Colonic mucosa (tissue), 4 donors: ENCODE measurements around the gene EOLA1. TPM values are rescaled to one million over a fixed set of nuclear protein-coding genes. Genes with fewer than 3 reads are reported as not detected.
"Not testable (repeated sequence)": the region's sequence is repeated elsewhere in the genome, so short reads cannot be mapped to it uniquely, and the experiment has no call there.

Source experiments
- DNase-seq: peaks from one replicate; pipeline ENCODE4 v3.0.0-alpha.2; 2020
- H3K27ac ChIP-seq: fragments of 200-600 bp; one replicate; pipeline ENCODE4 v1.8.0; 2021
- H3K27me3 ChIP-seq: fragments of 200-600 bp; one replicate; pipeline ENCODE4 v1.8.0; 2021
- H3K36me3 ChIP-seq: fragments of 200-600 bp; one replicate; pipeline ENCODE4 v1.8.0; 2021
- H3K4me1 ChIP-seq: fragments of 200-600 bp; one replicate; pipeline ENCODE4 v1.8.0; 2021; ENCODE audit warnings: mild to moderate bottlenecking
- H3K4me3 ChIP-seq: fragments of 200-600 bp; one replicate; pipeline ENCODE4 v1.8.0; 2021
- H3K9ac ChIP-seq, 2 donors: one replicate each; pipeline ENCODE4 v1.7.0; 2013; ENCODE audit warnings: control low read depth in 2 of 2, low read depth in 2 of 2, low read length in 2 of 2
- H3K9me3 ChIP-seq: fragments of 200-600 bp; one replicate; pipeline ENCODE4 v1.8.0; 2021
- CTCF ChIP-seq: fragments of 200-600 bp; IDR thresholded peaks from one replicate; pipeline ENCODE4 v1.8.0; 2022; ENCODE audit warnings: antibody characterized with exemption, mild to moderate bottlenecking
- intact Hi-C: fragments of 100-400 bp; cut with DNase I; formaldehyde crosslinking; loops from one replicate; pipeline ENCODE4 v1.14.1; 2022
- total RNA-seq, 2 donors: library from RNA; stranded (reverse); fragmentation: NEBNext Ultra II Directional in 1 of 2; extraction: Animal tissue kit (Norgen Biotek cat#: 25700) in 1 of 2; gene quantifications; one replicate each; pipeline ENCODE4 v1.2.1, GENCODE V29; 2021
- donor health status: healthy.
- donor health status: DM: no; HTN: no; CAD: no.
- donor health status: DM: no; HTN: no; CAD: no.

The EOLA1 gene
- total RNA-seq, 2 donors from 2014 or later: 27.1 to 30.9 TPM

- no peak overlapping the region for H3K27ac ChIP-seq
- no peak overlapping the region for H3K4me3 ChIP-seq
- intact Hi-C loops: no loop called here
- no peak for DNase-seq
- no peak for TF ChIP-seq CTCF
- H3K9me3 ChIP-seq: no peaks in the 10 kb centered on the region
- no peak overlapping the region for H3K9ac ChIP-seq
- H3K4me1 ChIP-seq: no peaks in the 10 kb centered on the region
- no peaks in the 10 kb centered on the region for H3K27me3 ChIP-seq
- no peaks in the 10 kb centered on the region for H3K36me3 ChIP-seq
Measured at GRCh38 chrX:149495573-149496071, 45.2 kb upstream of the EOLA1 start.

GRCh38 chrX:149497054-149497453 is 43.8 kb upstream of the EOLA1 start:
- Histone ChIP-seq H3K9me3 (no peaks in the 10 kb centered on the region), H3K27me3 (no peaks in the 10 kb centered on the region), H3K36me3 (no peaks in the 10 kb centered on the region), H3K27ac (no peak overlapping the region), H3K4me1 (no peaks in the 10 kb centered on the region), H3K9ac (no peak overlapping the region), H3K4me3 (no peak overlapping the region)
- DNase-seq: no peak
- intact Hi-C loops: no loop called here
- no peak for TF ChIP-seq CTCF

GRCh38 chrX:149497626-149498025 is 43.2 kb upstream of the EOLA1 start:
- H3K36me3 ChIP-seq: no peaks in the 10 kb centered on the region
- DNase-seq: no peak
- H3K9me3 ChIP-seq: no peaks in the 10 kb centered on the region
- no peak overlapping the region for H3K9ac ChIP-seq
- H3K27ac ChIP-seq: no peak overlapping the region
- intact Hi-C loops: no loop called here
- no peaks in the 10 kb centered on the region for H3K4me1 ChIP-seq
- H3K4me3 ChIP-seq: no peak overlapping the region
- TF ChIP-seq CTCF: no peak
- H3K27me3 ChIP-seq: no peaks in the 10 kb centered on the region

- Histone ChIP-seq H3K27me3 (no peaks in the 10 kb centered on the region), H3K4me3 (no peak overlapping the region), H3K27ac (no peak overlapping the region), H3K4me1 (no peaks in the 10 kb centered on the region), H3K9me3 (no peaks in the 10 kb centered on the region), H3K9ac (no peak overlapping the region), H3K36me3 (no peaks in the 10 kb centered on the region)
- intact Hi-C loops: no loop called here
- no peak for TF ChIP-seq CTCF
- DNase-seq: no peak
Measured at GRCh38 chrX:149498767-149499166, 42.0 kb upstream of the EOLA1 start.

GRCh38 chrX:149499766-149500165 is 41.0 kb upstream of the EOLA1 start:
- Histone ChIP-seq H3K9ac (no peak overlapping the region), H3K4me3 (no peak overlapping the region), H3K36me3 (no peaks in the 10 kb centered on the region), H3K27ac (no peak overlapping the region), H3K27me3 (no peaks in the 10 kb centered on the region), H3K9me3 (no peaks in the 10 kb centered on the region), H3K4me1 (no peaks in the 10 kb centered on the region)
- intact Hi-C loops: no loop called here
- DNase-seq: no peak
- TF ChIP-seq CTCF: no peak

- H3K9ac ChIP-seq, H3K4me3 ChIP-seq, H3K36me3 ChIP-seq, H3K9me3 ChIP-seq, intact Hi-C loops, H3K4me1 ChIP-seq, H3K27me3 ChIP-seq, DNase-seq, H3K27ac ChIP-seq: not testable (repeated sequence)
Measured at GRCh38 chrX:149502923-149503322, 37.9 kb upstream of the EOLA1 start.

- H3K27ac ChIP-seq, DNase-seq, intact Hi-C loops, H3K4me3 ChIP-seq, H3K27me3 ChIP-seq, H3K9ac ChIP-seq, H3K9me3 ChIP-seq, H3K36me3 ChIP-seq, H3K4me1 ChIP-seq: not testable (repeated sequence)
Measured at GRCh38 chrX:149503446-149503845, 37.4 kb upstream of the EOLA1 start.
